ENCODE data around the gene RAI2.

DNA sequence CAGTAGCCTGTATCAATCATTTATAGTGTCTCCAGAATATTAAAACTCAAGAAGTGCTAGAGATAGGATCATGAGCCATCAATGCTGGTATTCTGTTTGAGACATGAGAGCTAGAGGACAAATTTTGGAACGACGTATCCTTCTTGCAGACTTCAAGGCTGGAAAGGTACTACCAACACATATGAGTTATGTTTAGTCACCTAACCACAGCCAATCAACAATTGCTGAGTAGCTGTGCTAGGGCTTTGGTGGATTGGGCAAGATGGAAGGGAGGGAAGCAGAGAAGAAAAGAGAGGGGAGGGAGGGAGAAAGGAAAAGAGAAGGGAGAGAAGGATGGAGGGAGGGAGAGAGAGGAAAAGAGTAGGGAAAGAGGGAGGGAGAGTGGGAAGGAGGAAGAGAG lies 21.6 kb upstream of the RAI2 start:
- TF ChIP-seq, protein P1, sequence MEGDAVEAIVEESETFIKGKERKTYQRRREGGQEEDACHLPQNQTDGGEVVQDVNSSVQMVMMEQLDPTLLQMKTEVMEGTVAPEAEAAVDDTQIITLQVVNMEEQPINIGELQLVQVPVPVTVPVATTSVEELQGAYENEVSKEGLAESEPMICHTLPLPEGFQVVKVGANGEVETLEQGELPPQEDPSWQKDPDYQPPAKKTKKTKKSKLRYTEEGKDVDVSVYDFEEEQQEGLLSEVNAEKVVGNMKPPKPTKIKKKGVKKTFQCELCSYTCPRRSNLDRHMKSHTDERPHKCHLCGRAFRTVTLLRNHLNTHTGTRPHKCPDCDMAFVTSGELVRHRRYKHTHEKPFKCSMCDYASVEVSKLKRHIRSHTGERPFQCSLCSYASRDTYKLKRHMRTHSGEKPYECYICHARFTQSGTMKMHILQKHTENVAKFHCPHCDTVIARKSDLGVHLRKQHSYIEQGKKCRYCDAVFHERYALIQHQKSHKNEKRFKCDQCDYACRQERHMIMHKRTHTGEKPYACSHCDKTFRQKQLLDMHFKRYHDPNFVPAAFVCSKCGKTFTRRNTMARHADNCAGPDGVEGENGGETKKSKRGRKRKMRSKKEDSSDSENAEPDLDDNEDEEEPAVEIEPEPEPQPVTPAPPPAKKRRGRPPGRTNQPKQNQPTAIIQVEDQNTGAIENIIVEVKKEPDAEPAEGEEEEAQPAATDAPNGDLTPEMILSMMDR (conservative IDR thresholded peaks at IDR 0.05; ENCODE audit: low read length) = no peak
- no peak for TF ChIP-seq EZH2phosphoT487 (IDR thresholded peaks at IDR 0.05; ENCODE audit: borderline replicate concordance)

Data from Loucy (cell line).